HG03280 (cell line): ENCODE data around the gene METRNL.

Experiments
- ATAC-seq: cut with Tn5 transposase; IDR thresholded peaks from one replicate; pipeline ENCODE4 v1.9.1; 2021; ENCODE audit warnings: mild to moderate bottlenecking, moderate library complexity; ENCODE audit not compliant: unreplicated experiment

Gene METRNL

GRCh38 chr17:83103943-83104311, 24.5 kb downstream of the METRNL start:
- no peak for ATAC-seq

- ATAC-seq, result no peak
Observed at GRCh38 chr17:83104577-83105505, 25.4 kb downstream of the METRNL start.

DNA sequence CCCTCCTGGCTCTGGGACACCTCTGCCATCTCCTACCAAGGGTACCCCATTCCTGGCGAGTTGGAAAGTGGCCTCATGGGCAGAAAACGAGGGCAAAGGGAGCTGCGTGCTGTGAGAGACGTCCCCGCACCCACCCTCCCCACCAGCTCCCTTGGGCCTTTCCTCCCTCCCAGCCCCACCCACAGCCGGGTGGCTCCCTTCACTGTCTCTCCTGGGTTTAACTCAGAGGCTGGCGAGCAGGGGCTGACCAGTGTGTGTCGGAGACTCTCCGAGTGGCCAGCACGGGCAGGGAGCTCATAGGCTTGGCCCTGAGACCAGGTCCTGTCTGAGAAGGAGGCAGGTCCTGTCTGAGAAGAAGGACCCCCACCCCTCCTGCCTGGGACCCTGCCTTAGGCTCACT, 26.1 kb downstream of the METRNL start:
- ATAC-seq, result no peak

GRCh38 chr17:83106056-83106588, 26.7 kb downstream of the METRNL start:
- ATAC-seq, result no peak

DNA sequence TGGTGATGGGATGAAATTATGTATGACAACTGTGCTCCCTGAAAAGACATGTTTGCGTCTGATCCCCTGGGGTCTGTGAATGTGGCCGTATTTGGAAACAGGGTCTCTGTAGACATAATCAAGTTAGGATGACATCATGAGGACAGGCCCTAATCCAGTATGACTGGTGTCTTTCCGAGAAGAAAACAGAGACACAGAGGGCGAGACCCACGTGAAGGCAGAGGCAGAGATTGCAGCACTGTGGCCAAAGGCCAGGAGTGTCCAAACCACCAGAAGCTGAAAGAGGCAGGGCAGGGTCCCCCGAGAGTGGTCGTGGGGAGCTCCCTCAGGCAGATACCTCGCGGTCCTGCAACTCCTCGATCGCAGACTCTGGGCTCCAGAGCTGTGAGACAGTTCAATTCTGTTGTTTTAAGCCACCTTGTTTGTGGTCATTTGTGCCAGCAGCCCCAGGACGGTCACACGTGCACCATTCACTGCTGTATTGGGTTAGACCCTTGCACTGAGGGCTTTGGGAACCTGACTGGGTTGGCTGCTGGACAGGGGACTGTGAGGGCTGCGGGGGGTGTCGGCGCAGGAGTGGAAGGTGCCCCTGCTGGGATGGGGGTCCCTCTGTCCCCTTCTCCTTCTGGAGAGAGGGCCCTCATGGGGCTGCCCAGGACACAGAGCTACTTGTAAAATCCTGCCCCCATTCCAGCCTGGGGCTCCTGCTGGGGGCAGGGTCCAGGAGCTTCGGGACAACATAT, 27.7 kb downstream of the METRNL start:
- ATAC-seq, result no peak

GRCh38 chr17:83107656-83108048, 28.2 kb downstream of the METRNL start:
- ATAC-seq, result no peak

DNA sequence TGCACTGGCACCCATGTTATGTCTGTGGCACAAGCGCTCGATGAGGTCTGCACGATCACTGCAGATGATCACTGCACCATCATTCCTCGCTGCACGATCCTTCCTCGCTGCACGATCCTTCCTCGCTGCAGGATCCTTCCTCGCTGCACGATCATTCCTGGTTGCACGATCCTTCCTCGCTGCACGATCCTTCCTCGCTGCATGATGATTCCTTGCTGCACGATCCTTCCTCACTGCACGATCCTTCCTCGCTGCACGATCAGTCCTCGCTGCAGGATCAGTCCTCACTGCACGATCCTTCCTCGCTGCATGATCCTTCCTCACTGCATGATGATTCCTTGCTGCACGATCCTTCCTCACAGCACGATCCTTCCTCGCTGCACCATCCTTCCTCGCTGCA, 29.3 kb downstream of the METRNL start:
- ATAC-seq, result no peak

GRCh38 chr17:83109386-83109785, 30.0 kb downstream of the METRNL start:
- ATAC-seq, result no peak

DNA sequence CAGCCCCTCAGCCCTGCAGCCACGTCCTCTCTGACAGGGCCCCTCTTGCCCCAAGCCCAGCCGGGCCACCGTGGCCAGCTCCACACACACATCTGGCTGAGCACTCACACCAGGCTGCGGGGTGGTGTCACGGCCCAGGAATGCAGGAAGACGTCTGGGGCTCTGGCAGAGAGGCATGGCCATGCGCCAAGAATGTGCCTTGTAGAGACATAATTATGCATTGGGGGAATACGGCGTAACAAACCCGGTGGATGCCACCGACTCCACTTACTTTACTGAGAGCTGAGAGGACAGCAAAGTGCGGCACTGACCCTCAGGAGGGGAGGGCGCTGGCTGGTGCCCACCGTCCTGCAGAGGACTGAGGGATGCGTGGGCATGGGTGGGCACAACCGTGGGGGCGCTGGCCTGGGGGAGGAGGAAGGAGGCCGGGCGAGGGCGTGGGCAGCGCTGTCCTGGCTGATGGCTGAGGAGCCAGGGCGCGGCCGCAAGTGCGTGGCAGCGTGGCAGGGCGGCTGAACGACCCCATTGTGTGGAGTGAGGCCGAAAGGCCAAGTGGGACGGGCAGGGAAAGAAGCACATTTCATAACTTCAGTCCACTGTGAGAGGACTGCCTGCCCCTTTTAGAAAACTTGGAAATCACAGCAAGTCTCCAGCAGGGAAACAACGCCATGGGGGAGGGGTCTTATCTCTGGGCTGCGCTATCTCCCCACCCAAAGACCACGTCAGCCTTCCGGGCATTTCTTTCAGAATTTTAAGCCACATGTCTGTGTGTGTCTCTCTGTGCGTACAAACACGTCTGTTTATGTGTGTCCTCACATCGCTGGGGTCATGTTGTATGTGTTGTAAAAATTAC, 30.6 kb downstream of the METRNL start:
- no peak for ATAC-seq

GRCh38 chr17:83110735-83111134, 31.3 kb downstream of the METRNL start:
- no peak for ATAC-seq

DNA sequence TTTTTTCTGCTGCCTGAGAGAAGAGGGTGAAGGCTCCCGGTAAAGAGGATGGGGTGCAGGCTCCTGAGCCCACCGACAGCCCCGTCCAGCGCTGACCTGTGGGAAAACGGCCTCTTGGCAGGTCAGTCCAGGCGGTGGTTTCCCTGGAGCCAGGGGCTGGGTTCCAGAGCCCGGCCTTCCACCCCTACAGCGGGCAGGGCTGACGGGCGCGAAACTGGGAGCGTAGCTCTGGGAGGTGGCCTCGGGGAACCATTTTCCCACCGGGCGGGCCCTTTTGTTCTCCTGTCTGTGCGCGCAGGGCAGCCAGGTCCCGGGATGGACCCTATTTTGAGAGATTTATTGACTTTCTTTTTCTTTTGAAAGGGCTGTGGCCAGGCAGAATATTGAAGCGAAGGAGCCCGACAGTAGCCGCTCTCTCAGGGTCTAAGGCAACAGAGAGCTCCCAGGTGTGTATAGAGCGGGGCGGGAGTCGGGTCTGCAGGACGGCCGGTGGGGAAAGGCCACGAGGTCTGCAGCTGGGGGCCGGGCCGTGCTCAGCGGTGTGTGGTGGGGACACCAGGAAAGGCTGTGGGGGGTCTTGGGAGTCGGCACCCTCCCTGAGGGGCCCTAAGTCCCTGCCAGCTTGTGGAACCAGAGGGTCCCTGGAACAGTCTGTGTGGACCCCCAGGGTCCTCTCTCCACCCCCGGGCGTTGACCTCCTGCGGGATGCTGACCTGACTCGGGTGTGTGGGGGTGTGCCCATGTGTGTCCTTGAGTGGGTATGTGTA, 32.3 kb downstream of the METRNL start:
- no peak for ATAC-seq

GRCh38 chr17:83113381-83113780, 34.0 kb downstream of the METRNL start:
- ATAC-seq, result no peak

- ATAC-seq, result no peak
Observed at GRCh38 chr17:83113792-83114191, 34.4 kb downstream of the METRNL start.

DNA sequence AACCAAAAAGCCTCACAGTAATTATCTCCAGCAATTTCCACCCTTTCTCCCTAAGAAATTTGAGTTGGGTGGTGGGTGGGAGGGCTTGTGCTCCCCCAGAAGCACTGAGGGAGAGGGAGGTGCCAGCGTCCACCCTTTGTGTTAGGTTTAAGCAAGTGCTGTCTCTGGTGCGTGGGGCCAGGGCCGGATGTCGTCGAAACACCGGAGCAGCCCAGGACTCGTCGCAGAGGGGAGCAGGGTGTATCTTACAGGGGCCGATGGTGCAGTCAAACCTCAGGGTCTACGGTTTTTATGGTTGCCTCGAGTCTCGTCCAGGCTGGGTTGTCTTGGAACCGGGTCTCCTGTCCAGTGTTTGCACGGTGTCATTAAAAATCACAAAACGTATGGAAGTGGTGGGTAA, 35.3 kb downstream of the METRNL start:
- ATAC-seq, result no peak

DNA sequence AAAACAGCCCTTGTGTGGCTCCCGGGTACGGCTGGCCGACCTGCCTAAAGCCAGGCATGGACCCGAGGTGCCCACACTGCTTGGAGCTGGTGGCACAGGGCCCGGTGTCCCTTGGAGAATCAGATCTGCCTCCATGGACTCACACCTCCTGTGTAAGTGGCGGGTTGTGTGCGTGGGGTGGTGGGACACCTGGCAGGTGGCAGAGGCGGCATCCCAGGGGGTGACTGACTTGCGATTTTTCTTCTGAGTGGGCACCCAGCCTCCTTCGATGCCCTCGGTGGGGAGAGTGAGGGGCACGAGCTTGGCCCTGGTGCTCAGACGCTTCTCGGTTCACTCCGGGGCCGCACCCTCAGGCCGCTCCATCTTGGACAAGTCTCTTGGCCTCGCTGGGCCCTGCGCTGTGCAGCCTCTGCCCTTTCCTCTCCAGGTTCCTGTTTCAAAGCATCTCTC, 35.8 kb downstream of the METRNL start:
- no peak for ATAC-seq

- ATAC-seq, result no peak
Observed at GRCh38 chr17:83115832-83116231, 36.4 kb downstream of the METRNL start.

DNA sequence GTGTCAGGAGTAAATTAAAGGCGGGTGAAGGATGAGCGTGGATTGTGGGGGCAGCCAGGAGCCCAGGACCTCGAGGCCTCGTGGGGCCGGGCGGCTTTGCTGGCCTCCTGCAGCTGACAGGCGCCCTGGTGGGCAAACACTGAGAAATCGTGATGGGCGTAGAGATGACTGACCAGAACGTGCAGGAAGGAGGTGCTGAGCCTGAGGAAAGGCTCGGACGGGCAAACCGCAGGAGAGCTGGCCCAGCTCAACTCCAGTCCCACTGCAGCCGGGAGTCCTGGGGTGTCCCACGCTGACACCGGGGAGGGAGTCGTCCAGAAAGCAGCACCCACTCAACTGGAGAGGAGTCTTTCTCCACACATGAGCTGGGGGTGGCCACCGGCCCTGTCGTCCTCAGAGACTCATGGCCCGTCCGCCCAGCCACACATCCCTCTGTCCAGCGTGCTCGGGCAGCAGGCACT, 36.9 kb downstream of the METRNL start:
- ATAC-seq, result no peak

- no peak for ATAC-seq
Observed at GRCh38 chr17:83116783-83117555, 37.6 kb downstream of the METRNL start.

DNA sequence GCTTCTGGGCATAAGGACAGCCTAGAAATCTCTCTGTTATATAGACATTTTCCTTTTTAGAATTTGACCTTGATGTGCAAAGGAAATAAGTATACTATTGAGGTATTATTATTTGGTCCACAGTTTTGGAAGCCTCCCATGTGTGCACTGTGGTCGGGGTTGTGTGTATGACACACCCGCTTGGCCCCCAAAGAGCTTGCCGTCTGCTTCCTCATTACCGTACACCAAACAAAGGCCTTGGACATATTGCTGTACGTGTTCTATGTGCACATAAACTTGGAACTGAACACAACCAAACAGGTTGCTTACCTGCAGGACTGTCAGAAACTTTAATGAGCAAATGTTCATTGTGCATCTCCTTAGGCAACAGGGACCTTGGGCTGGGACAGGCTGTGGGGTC, 38.2 kb downstream of the METRNL start:
- no peak for ATAC-seq
